ENCODE results near the gene CLCA4. TPM values are rescaled to one million over a fixed set of nuclear protein-coding genes. Genes with fewer than 3 reads are reported as not detected.

Gene CLCA4
- polyA plus RNA-seq, 1 donor, result not detected

GRCh38 chr1:86616871-86617270, 70.0 kb downstream of the CLCA4 start:
- no peak for DNase-seq

GRCh38 chr1:86618358-86618757, 71.5 kb downstream of the CLCA4 start:
- DNase-seq, result no peak

DNA sequence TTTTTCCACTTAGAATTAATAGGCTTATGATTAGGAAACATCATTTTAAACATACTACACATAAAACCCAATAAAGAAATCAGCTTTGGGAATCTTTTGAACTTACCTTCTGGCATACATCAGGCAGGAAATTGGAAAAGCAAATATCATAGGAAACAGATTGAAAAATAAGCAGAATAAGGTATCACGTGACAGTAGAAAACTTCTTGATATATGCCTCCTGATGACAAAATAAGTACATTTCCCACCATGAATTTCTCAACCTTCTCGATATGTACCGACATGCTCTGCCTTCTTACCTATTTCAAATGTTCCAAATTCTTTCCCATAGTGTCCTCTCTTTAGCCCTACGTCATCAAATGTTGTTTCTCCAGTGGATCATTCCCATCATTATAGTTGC, 72.4 kb downstream of the CLCA4 start:
- DNase-seq, result no peak

GRCh38 chr1:86621286-86621685, 74.4 kb downstream of the CLCA4 start:
- no peak for DNase-seq

Other genes starting within 250 kb of the CLCA4 start
- 83.2 TPM for gene ODF2L, start 150.8 kb upstream of the CLCA4 start, polyA plus RNA-seq (ENCODE audit: insufficient read length)
- 0.05 TPM for gene CLCA2, start 122.9 kb upstream of the CLCA4 start, polyA plus RNA-seq (ENCODE audit: insufficient read length)
- gene CLCA1, start 78.2 kb upstream of the CLCA4 start, polyA plus RNA-seq (ENCODE audit: insufficient read length), result not detected
- 88.2 TPM for gene SH3GLB1, start 157.5 kb downstream of the CLCA4 start, polyA plus RNA-seq (ENCODE audit: insufficient read length)

Data from left kidney (tissue), 2 donors.